Measurements from ENCODE around the gene SFTPD. TPM values are rescaled to one million over a fixed set of nuclear protein-coding genes. Genes with fewer than 3 reads are reported as not detected.

SFTPD gene
- total RNA-seq, 2 donors from 2014 or later: 0.33 to 1.6 TPM

GRCh38 chr10:79976999-79977398 is 28.1 kb upstream of the SFTPD start:
- DNase-seq (no peak), ATAC-seq (no peak)
- H3K27me3 ChIP-seq: no peaks in the 10 kb centered on the region
- no peaks in the 10 kb centered on the region for H3K9me3 ChIP-seq
- intact Hi-C loops (cut with DNase I): no loop called here
- TF ChIP-seq, protein P1, sequence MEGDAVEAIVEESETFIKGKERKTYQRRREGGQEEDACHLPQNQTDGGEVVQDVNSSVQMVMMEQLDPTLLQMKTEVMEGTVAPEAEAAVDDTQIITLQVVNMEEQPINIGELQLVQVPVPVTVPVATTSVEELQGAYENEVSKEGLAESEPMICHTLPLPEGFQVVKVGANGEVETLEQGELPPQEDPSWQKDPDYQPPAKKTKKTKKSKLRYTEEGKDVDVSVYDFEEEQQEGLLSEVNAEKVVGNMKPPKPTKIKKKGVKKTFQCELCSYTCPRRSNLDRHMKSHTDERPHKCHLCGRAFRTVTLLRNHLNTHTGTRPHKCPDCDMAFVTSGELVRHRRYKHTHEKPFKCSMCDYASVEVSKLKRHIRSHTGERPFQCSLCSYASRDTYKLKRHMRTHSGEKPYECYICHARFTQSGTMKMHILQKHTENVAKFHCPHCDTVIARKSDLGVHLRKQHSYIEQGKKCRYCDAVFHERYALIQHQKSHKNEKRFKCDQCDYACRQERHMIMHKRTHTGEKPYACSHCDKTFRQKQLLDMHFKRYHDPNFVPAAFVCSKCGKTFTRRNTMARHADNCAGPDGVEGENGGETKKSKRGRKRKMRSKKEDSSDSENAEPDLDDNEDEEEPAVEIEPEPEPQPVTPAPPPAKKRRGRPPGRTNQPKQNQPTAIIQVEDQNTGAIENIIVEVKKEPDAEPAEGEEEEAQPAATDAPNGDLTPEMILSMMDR (IDR thresholded peaks at IDR 0.05): no peak
- no peak for TF ChIP-seq POLR2A (IDR thresholded peaks at IDR 0.05)
- H3K36me3 ChIP-seq (replicated peaks in 1 of 2; ENCODE audit: insufficient read depth in 1 of 2, low read depth in 2 of 2): no peaks in the 10 kb centered on the region
- peaks cover 23% of the 10 kb centered on the region for H3K4me1 ChIP-seq
- 89 to 96% methylated on average over 2 of the region's 2 CpGs for WGBS, 2 donors
- no peak overlapping the region for H3K4me3 ChIP-seq
- no peak overlapping the region for H3K27ac ChIP-seq

- TF ChIP-seq, protein P1 (IDR thresholded peaks at IDR 0.05): no peak
- no peak for TF ChIP-seq POLR2A (IDR thresholded peaks at IDR 0.05)
- no peak for DNase-seq
- Histone ChIP-seq H3K27ac (no peak overlapping the region), H3K27me3 (no peaks in the 10 kb centered on the region), H3K36me3 (replicated peaks in 1 of 2; ENCODE audit: insufficient read depth in 1 of 2, low read depth in 2 of 2) (no peaks in the 10 kb centered on the region), H3K4me3 (no peak overlapping the region), H3K9me3 (peaks cover 0 to 5% (median 2%) of the 10 kb centered on the region in 3 donors), H3K4me1 (no peaks in the 10 kb centered on the region)
- intact Hi-C loops (cut with DNase I): no loop called here
- no peak for ATAC-seq
These were observed 21.2 kb upstream of the SFTPD start for GRCh38 chr10:79970062-79970461.

DNA sequence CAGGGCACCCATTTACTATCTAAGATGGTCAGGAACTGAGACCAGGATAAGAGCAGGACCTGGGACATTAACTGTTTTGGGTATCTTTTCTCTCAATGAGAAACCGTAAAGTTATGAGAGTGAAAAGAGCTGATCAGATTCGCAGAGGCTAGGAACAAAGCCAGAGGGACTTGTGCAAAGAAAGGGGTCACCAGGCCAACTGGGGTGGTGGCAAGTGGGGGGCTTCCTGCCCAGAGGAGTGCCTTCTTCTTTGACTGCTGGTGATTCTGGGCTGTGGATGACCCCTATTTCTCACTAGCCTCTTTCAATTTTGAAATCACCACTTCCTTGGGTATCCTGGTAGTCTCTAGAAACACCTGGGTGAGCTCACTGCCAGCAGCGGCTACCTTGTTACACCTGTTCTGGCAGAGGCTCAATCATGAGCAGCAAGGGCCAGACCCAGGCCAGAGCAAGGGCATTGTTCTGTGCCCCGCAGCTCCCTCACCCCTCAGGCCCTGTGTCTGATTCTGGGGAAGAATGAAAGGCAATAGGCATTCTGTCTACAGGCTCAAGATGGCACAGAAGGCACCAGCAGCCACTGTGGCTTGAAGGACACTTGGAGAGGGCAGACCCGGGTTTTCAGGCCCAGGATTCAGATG is 999 bp downstream of the SFTPD start:
- peaks cover 8% of the 10 kb centered on the region for H3K4me1 ChIP-seq
- DNase-seq: peak in 3 of 4 donors; percentile 20 to 72 (median 47)
- H3K36me3 ChIP-seq (replicated peaks in 1 of 2; ENCODE audit: insufficient read depth in 1 of 2, low read depth in 2 of 2): no peaks in the 10 kb centered on the region
- WGBS, 2 donors: 47 to 52% methylated on average over 5 of the region's 5 CpGs
- no peak for TF ChIP-seq POLR2A (IDR thresholded peaks at IDR 0.05)
- TF ChIP-seq, protein P1 (IDR thresholded peaks at IDR 0.05): no peak
- no peak overlapping the region for H3K27ac ChIP-seq
- H3K9me3 ChIP-seq: peaks cover 0 to 7% (median 0%) of the 10 kb centered on the region in 3 donors
- no peaks in the 10 kb centered on the region for H3K27me3 ChIP-seq
- ATAC-seq: no peak
- intact Hi-C loops (cut with DNase I): no loop called here
- H3K4me3 ChIP-seq: no peak overlapping the region

GRCh38 chr10:79947083-79947415 is 1.9 kb downstream of the SFTPD start:
- intact Hi-C loops (cut with DNase I): no loop called here
- DNase-seq (peak; percentile 59 to 85 (median 70)), ATAC-seq (peak; percentile 30)
- no peaks in the 10 kb centered on the region for H3K9me3 ChIP-seq
- no peak overlapping the region for H3K4me3 ChIP-seq
- 14 to 36% methylated on average over 2 of the region's 2 CpGs for WGBS, 2 donors
- no peaks in the 10 kb centered on the region for H3K27me3 ChIP-seq
- TF ChIP-seq, protein P1 (IDR thresholded peaks at IDR 0.05): no peak
- TF ChIP-seq POLR2A (IDR thresholded peaks at IDR 0.05): no peak
- H3K4me1 ChIP-seq: peaks cover 8% of the 10 kb centered on the region
- no peaks in the 10 kb centered on the region for H3K36me3 ChIP-seq (replicated peaks in 1 of 2; ENCODE audit: insufficient read depth in 1 of 2, low read depth in 2 of 2)
- no peak overlapping the region for H3K27ac ChIP-seq
